VCaP (cell line): ENCODE data around the gene LIN54.

ENCODE experiments used
- H3K27ac ChIP-seq: fragments of 450-650 bp; 2 replicates; pipeline ENCODE4 v1.5.1; 2017
- CTCF ChIP-seq: fragments of 450-650 bp; conservative IDR thresholded peaks from 2 replicates; pipeline ENCODE4 v1.5.1; 2017; ENCODE audit warnings: mild to moderate bottlenecking, moderate library complexity

Gene LIN54

GRCh38 chr4:82886147-82886942, 124.3 kb downstream of the LIN54 start:
- no peak overlapping the region for H3K27ac ChIP-seq
- TF ChIP-seq CTCF = no peak

- no peak for TF ChIP-seq CTCF
Measured at GRCh38 chr4:82885410-82885809, 125.2 kb downstream of the LIN54 start.

More at GRCh38 chr4:82885410-82885809, 125.2 kb downstream of the LIN54 start:
- H3K27ac ChIP-seq = no peak overlapping the region
